CD4-positive, CD25-positive, alpha-beta regulatory T cell (primary cell): ENCODE measurements around the gene RUBCN. TPM values are rescaled to one million over a fixed set of nuclear protein-coding genes. Genes with fewer than 3 reads are reported as not detected.

ENCODE experiments used
- ATAC-seq, 2 donors: fragments of 150-1000 bp; cut with Tn5 transposase; one replicate each; pipeline ENCODE4 v1.10.0; 2021; ENCODE audit warnings: low read depth in 2 of 2, moderate number of reproducible peaks in 2 of 2, moderate library complexity in 1 of 2
- DNase-seq, 3 donors: peaks; one replicate each; pipeline versions ENCODE4 v3.0.0 to v3.0.0-alpha.2; 2012 to 2022; ENCODE audit warnings: mixed read lengths in 1 of 3
- H3K27ac ChIP-seq: one replicate; pipeline ENCODE4 v1.7.0; 2013; ENCODE audit warnings: mild to moderate bottlenecking, low read length; ENCODE audit not compliant: insufficient read depth, poor library complexity, severe bottlenecking
- H3K27me3 ChIP-seq: one replicate; pipeline ENCODE4 v1.7.0; 2013; ENCODE audit warnings: low read length; ENCODE audit not compliant: control insufficient read depth, insufficient read depth
- H3K36me3 ChIP-seq: one replicate; pipeline ENCODE4 v1.7.0; 2013; ENCODE audit warnings: mild to moderate bottlenecking, low read length, moderate library complexity; ENCODE audit not compliant: control insufficient read depth, insufficient read depth
- H3K4me1 ChIP-seq: 2 replicates; pipeline ENCODE4 v1.7.0; 2013; ENCODE audit warnings: mild to moderate bottlenecking, low read length; ENCODE audit not compliant: insufficient read depth, control insufficient read depth, poor library complexity, severe bottlenecking
- H3K4me3 ChIP-seq: one replicate; pipeline ENCODE4 v1.7.0; 2013; ENCODE audit warnings: low read depth, mild to moderate bottlenecking, low read length, moderate library complexity
- H3K9me3 ChIP-seq, 2 experiments: 1 replicate in 1 of 2; 2 replicates in 1 of 2; pipeline ENCODE4 v1.7.0; 2013; ENCODE audit warnings: low read length in 2 of 2, mild to moderate bottlenecking in 1 of 2, moderate library complexity in 1 of 2; ENCODE audit not compliant: control insufficient read depth in 2 of 2
- H3K27ac Mint-ChIP-seq, 3 donors: one replicate each; pipeline ENCODE4 v1.8.0; 2020 to 2022; ENCODE audit warnings: mild to moderate bottlenecking in 3 of 3, mixed read lengths in 3 of 3, moderate library complexity in 2 of 3
- H3K27me3 Mint-ChIP-seq: one replicate; pipeline ENCODE4 v1.8.0; 2022; ENCODE audit warnings: mild to moderate bottlenecking, mixed read lengths
- H3K36me3 Mint-ChIP-seq: one replicate; pipeline ENCODE4 v1.8.0; 2020; ENCODE audit warnings: mixed read lengths
- H3K4me1 Mint-ChIP-seq, 4 donors: one replicate each; pipeline ENCODE4 v1.8.0; 2020 to 2022; ENCODE audit warnings: mixed read lengths in 4 of 4, mild to moderate bottlenecking in 1 of 4
- H3K4me3 Mint-ChIP-seq, 4 donors: one replicate each; pipeline ENCODE4 v1.8.0; 2020 to 2022; ENCODE audit warnings: mild to moderate bottlenecking in 4 of 4, mixed read lengths in 4 of 4, moderate library complexity in 3 of 4
- H3K9me3 Mint-ChIP-seq, 7 donors: one replicate each; pipeline ENCODE4 v1.8.0; 2020 to 2022; ENCODE audit warnings: mixed read lengths in 7 of 7, mild to moderate bottlenecking in 3 of 7, moderate library complexity in 2 of 7
- polyA plus RNA-seq, 4 donors: library from polyadenylated mRNA; unstranded; fragments of 300-500 nt; fragmentation: Illumina TruSeq; gene quantifications; one replicate each; pipeline ENCODE4 v1.2.3, GENCODE V29; 2021
- total RNA-seq: library from RNA; stranded (reverse); gene quantifications from one replicate; pipeline ENCODE4 v1.2.3, GENCODE V29; 2022

Gene RUBCN
- total and polyA plus RNA-seq, 5 donors from 2014 or later: 17.5 to 58.5 (median 20.5) TPM

DNA sequence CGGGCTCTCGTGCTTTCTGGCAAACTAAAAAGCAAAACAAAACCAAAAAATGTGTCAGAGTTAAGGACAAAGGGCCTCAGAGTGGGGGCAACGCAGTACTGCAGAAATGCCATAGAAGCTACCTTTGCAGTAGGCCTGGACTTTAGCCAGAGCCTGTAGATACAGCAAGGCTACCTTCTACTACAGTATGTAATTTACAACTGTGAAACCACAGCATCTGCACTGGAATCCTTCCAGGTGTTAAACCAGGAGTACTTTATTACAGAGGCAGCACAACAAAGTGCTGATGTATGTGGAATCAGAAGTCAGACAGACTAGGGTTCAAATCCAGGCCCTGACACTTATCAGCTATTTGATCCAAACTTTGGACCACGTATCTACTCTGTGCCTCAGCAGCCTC, 34.9 kb downstream of the RUBCN start:
- Mint-ChIP-seq H3K36me3 (peaks cover 60% of the 10 kb centered on the region), H3K4me1 (peaks cover 0 to 4% (median 1%) of the 10 kb centered on the region in 4 donors), H3K9me3 (no peaks in the 10 kb centered on the region), H3K4me3 (no peak overlapping the region), H3K27ac (peak overlapping the region in 1 of 3 donors; percentile 65), H3K27me3 (no peaks in the 10 kb centered on the region)
- ATAC-seq (no peak), DNase-seq (no peak)
- peaks cover 78% of the 10 kb centered on the region for H3K36me3 ChIP-seq
- H3K27ac ChIP-seq: no peak overlapping the region
- H3K4me1 ChIP-seq: no peaks in the 10 kb centered on the region
- H3K9me3 ChIP-seq: no peaks in the 10 kb centered on the region
- H3K27me3 ChIP-seq: no peaks in the 10 kb centered on the region
- H3K4me3 ChIP-seq: no peak overlapping the region

DNA sequence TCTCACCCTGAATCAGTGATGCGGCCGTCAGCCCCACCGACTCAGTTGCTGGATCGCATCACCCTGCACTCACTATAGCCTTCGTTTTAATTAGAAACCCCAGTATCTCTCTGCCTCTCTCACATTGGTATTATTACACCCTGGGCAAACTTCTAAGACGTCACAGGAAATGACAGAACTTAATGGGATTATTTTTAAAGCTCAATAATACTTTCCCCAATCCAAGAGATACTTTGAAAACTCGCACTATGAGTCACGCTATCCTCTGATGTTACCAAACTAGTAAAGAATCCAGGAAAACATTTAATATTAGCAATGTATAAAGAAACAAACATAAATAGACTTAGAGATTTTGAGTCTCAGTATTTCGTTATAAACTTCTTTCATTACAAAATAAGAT, 36.6 kb downstream of the RUBCN start:
- Histone ChIP-seq H3K27me3 (no peaks in the 10 kb centered on the region), H3K36me3 (peaks cover 90% of the 10 kb centered on the region), H3K27ac (no peak overlapping the region), H3K9me3 (no peaks in the 10 kb centered on the region), H3K4me1 (no peaks in the 10 kb centered on the region), H3K4me3 (no peak overlapping the region)
- peaks cover 72% of the 10 kb centered on the region for H3K36me3 Mint-ChIP-seq
- no peak overlapping the region for H3K4me3 Mint-ChIP-seq
- no peak overlapping the region for H3K27ac Mint-ChIP-seq
- ATAC-seq: no peak
- no peaks in the 10 kb centered on the region for H3K9me3 Mint-ChIP-seq
- H3K27me3 Mint-ChIP-seq: no peaks in the 10 kb centered on the region
- H3K4me1 Mint-ChIP-seq: peaks cover 0 to 1% (median 0%) of the 10 kb centered on the region in 4 donors
- no peak for DNase-seq

- H3K36me3 ChIP-seq: peaks cover 89% of the 10 kb centered on the region
- Mint-ChIP-seq H3K27ac (no peak overlapping the region), H3K4me3 (no peak overlapping the region), H3K27me3 (no peaks in the 10 kb centered on the region), H3K9me3 (no peaks in the 10 kb centered on the region), H3K36me3 (peaks cover 72% of the 10 kb centered on the region), H3K4me1 (peaks cover 0 to 1% (median 0%) of the 10 kb centered on the region in 4 donors)
- ATAC-seq (no peak), DNase-seq (no peak)
- H3K4me1 ChIP-seq: no peaks in the 10 kb centered on the region
- no peaks in the 10 kb centered on the region for H3K9me3 ChIP-seq
- no peaks in the 10 kb centered on the region for H3K27me3 ChIP-seq
- H3K27ac ChIP-seq: no peak overlapping the region
- no peak overlapping the region for H3K4me3 ChIP-seq
Observed at GRCh38 chr3:197697355-197697754, 39.3 kb downstream of the RUBCN start.

GRCh38 chr3:197694251-197694650, 42.5 kb downstream of the RUBCN start:
- Histone ChIP-seq H3K4me1 (no peaks in the 10 kb centered on the region), H3K27ac (no peak overlapping the region), H3K36me3 (peaks cover 88% of the 10 kb centered on the region), H3K27me3 (no peaks in the 10 kb centered on the region), H3K4me3 (no peak overlapping the region), H3K9me3 (no peaks in the 10 kb centered on the region)
- H3K27ac Mint-ChIP-seq: no peak overlapping the region
- H3K36me3 Mint-ChIP-seq: peaks cover 72% of the 10 kb centered on the region
- no peaks in the 10 kb centered on the region for H3K9me3 Mint-ChIP-seq
- H3K27me3 Mint-ChIP-seq: no peaks in the 10 kb centered on the region
- no peak for ATAC-seq
- DNase-seq: no peak
- H3K4me3 Mint-ChIP-seq: no peak overlapping the region
- peaks cover 0 to 6% (median 0%) of the 10 kb centered on the region in 4 donors for H3K4me1 Mint-ChIP-seq

DNA sequence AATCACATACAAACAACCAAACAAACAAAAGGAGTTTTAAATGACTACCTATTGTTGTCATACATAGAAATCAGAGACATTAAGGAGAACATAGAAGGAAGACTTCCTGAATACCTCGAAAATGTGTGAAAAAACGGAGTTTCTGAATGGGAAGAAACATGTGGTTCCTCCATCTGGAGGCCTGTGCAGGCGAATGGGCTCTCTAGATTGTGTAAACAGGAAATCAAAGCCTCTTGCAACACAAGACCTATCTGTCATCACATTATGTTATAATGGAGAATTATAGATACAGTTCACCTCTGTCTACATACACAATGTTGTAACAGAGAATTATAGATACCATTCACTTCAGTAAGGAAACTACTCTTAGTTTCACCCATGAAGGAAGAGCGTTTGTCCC, 44.1 kb downstream of the RUBCN start:
- no peaks in the 10 kb centered on the region for H3K4me1 ChIP-seq
- no peak for ATAC-seq
- H3K36me3 Mint-ChIP-seq: peaks cover 67% of the 10 kb centered on the region
- no peaks in the 10 kb centered on the region for H3K9me3 Mint-ChIP-seq
- no peak for DNase-seq
- peaks cover 0 to 6% (median 0%) of the 10 kb centered on the region in 4 donors for H3K4me1 Mint-ChIP-seq
- H3K27me3 Mint-ChIP-seq: no peaks in the 10 kb centered on the region
- H3K27ac ChIP-seq: no peak overlapping the region
- H3K36me3 ChIP-seq: peaks cover 82% of the 10 kb centered on the region
- no peaks in the 10 kb centered on the region for H3K9me3 ChIP-seq
- no peak overlapping the region for H3K4me3 Mint-ChIP-seq
- no peaks in the 10 kb centered on the region for H3K27me3 ChIP-seq
- H3K27ac Mint-ChIP-seq: peak overlapping the region in 1 of 3 donors; percentile 80
- H3K4me3 ChIP-seq: no peak overlapping the region

DNA sequence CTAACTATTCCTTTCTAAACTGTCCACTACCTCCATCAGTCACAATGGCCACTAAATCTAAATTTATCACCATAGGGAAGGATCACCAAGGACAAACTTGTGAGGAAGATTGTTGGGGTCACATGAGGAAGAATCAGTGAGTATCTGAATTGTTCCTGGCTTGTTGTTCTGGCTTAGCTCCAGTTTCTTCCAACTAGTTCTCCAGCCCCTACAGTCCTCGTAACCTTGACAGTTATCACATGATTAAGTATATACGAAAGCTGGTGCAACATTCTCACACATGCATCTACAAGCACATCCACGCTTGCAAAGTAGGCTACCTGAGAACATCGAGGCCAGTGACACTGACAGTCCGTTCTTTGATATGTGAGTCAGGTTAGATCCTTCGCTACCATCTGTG, 46.0 kb downstream of the RUBCN start:
- Histone ChIP-seq H3K4me1 (no peaks in the 10 kb centered on the region), H3K9me3 (no peaks in the 10 kb centered on the region), H3K4me3 (no peak overlapping the region), H3K27ac (no peak overlapping the region), H3K27me3 (no peaks in the 10 kb centered on the region), H3K36me3 (peaks cover 75% of the 10 kb centered on the region)
- H3K27me3 Mint-ChIP-seq: no peaks in the 10 kb centered on the region
- no peak overlapping the region for H3K27ac Mint-ChIP-seq
- peaks cover 0 to 5% (median 0%) of the 10 kb centered on the region in 4 donors for H3K4me1 Mint-ChIP-seq
- no peak overlapping the region for H3K4me3 Mint-ChIP-seq
- peaks cover 55% of the 10 kb centered on the region for H3K36me3 Mint-ChIP-seq
- no peak for ATAC-seq
- no peak for DNase-seq
- H3K9me3 Mint-ChIP-seq: no peaks in the 10 kb centered on the region

DNA sequence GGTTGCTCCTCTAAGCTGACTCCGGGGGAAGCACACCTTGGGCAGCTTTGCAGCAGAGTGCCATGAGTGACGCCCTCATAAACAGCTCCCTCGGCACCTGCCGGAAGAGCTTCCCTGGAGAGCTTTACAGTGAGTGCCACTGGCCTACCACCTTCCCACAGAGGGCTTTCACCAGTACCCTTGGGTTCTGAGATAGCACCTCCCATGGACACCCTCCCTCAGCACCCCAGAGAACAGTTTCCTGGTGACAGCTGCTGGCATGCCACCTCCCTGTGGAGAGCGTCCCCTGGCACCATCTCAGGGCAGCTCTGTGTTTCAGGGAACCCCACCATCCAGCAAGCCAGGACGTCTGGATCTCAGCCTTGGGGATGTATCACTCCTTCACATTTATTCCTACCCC, 49.1 kb downstream of the RUBCN start:
- no peaks in the 10 kb centered on the region for H3K9me3 ChIP-seq
- Mint-ChIP-seq H3K36me3 (peaks cover 42% of the 10 kb centered on the region), H3K4me3 (no peak overlapping the region), H3K9me3 (no peaks in the 10 kb centered on the region), H3K4me1 (peaks cover 0 to 7% (median 0%) of the 10 kb centered on the region in 4 donors), H3K27me3 (no peaks in the 10 kb centered on the region), H3K27ac (no peak overlapping the region)
- DNase-seq (no peak), ATAC-seq (no peak)
- H3K27me3 ChIP-seq: no peaks in the 10 kb centered on the region
- H3K4me1 ChIP-seq: no peaks in the 10 kb centered on the region
- H3K27ac ChIP-seq: no peak overlapping the region
- H3K4me3 ChIP-seq: no peak overlapping the region
- peaks cover 68% of the 10 kb centered on the region for H3K36me3 ChIP-seq

DNA sequence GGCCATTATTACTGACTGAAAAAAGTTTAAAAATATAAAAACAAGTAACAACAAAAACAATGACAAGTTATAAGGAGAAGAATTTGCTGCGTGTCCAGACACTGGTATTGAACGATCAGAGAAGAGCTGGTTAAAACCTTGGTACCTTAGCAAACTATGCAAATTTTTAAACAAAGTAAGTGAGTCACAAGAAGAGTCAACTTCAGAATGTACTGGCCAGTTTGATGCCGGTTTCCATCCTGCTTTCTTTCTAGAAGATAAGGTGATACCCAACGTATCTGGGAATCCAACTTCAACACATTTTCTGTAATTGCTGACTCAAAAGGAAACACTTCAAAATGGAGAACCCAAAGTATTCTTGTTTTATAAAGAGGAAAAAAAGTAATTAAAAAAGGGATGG, 49.8 kb downstream of the RUBCN start:
- no peaks in the 10 kb centered on the region for H3K27me3 ChIP-seq
- Mint-ChIP-seq H3K36me3 (peaks cover 44% of the 10 kb centered on the region), H3K9me3 (no peaks in the 10 kb centered on the region), H3K27ac (no peak overlapping the region), H3K27me3 (no peaks in the 10 kb centered on the region), H3K4me1 (peaks cover 0 to 7% (median 0%) of the 10 kb centered on the region in 4 donors), H3K4me3 (no peak overlapping the region)
- DNase-seq (no peak), ATAC-seq (no peak)
- H3K9me3 ChIP-seq: no peaks in the 10 kb centered on the region
- H3K36me3 ChIP-seq: peaks cover 68% of the 10 kb centered on the region
- H3K4me1 ChIP-seq: no peaks in the 10 kb centered on the region
- H3K4me3 ChIP-seq: no peak overlapping the region
- H3K27ac ChIP-seq: no peak overlapping the region
